B cell (primary cell): Measurements from ENCODE around the gene CTTN. TPM values are rescaled to one million over a fixed set of nuclear protein-coding genes. Genes with fewer than 3 reads are reported as not detected.

Source experiments
- ATAC-seq: fragments of 200-7000 bp; cut with Tn5 transposase; one replicate; pipeline ENCODE4 v1.10.0; 2021; ENCODE audit warnings: low read depth, mild to moderate bottlenecking, moderate number of reproducible peaks, moderate library complexity
- CTCF ChIA-PET: fragments of 350-600 bp; sonication (Branson Sonifier 250); formaldehyde crosslinking; loops from one replicate; lab custom pipeline; 2021; ENCODE audit warnings: antibody characterized with exemption, inconsistent platforms; lab: Charles Lee
- POLR2A ChIA-PET: fragments of 350-600 bp; sonication (Branson Sonifier 250); formaldehyde crosslinking; loops from one replicate; lab custom pipeline; 2021; ENCODE audit warnings: antibody characterized with exemption; lab: Charles Lee
- DNase-seq: peaks from one replicate; pipeline ENCODE4 v3.0.0; 2013
- H2AFZ ChIP-seq: 2 replicates; pipeline ENCODE4 v1.6.1; 2012; ENCODE audit warnings: mild to moderate bottlenecking, low read depth, low read length; ENCODE audit not compliant: insufficient read depth, poor library complexity, severe bottlenecking
- H3K27ac ChIP-seq, 2 donors: 1 replicate in 1 of 2; 2 replicates in 1 of 2; pipeline ENCODE4 v1.5.1; 2012 to 2013; ENCODE audit warnings: low read length in 2 of 2, mild to moderate bottlenecking in 2 of 2, moderate library complexity in 1 of 2
- H3K27me3 ChIP-seq, 4 experiments: fragments of 200-600 bp in 1 of 4; sonication (generic) in 1 of 4; replicated peaks in 1 of 4; 1 replicate in 2 of 4; 2 replicates in 2 of 4; pipeline versions ENCODE4 v1.6.1 to v1.7.0; 2013 to 2016; ENCODE audit warnings: low read length in 3 of 4, mild to moderate bottlenecking in 2 of 4, mixed read lengths in 1 of 4, moderate library complexity in 1 of 4; ENCODE audit not compliant: insufficient read depth in 4 of 4, control insufficient read depth in 3 of 4; ENCODE audit errors: control extremely low read depth in 1 of 4
- H3K36me3 ChIP-seq, 2 experiments: replicated peaks in 1 of 2; 1 replicate in 1 of 2; 2 replicates in 1 of 2; pipeline versions ENCODE4 v1.6.1 to v1.7.1; 2013; ENCODE audit warnings: low read length in 1 of 2; ENCODE audit not compliant: insufficient read depth in 2 of 2, control insufficient read depth in 1 of 2; ENCODE audit errors: control extremely low read depth in 1 of 2, extremely low read depth in 1 of 2
- H3K4me1 ChIP-seq, 2 donors: fragments of 200-600 bp in 1 of 2; sonication (generic) in 1 of 2; 1 replicate in 1 of 2; 2 replicates in 1 of 2; pipeline versions ENCODE4 v1.5.1 to v1.6.1; 2013 to 2017; ENCODE audit warnings: low read length in 2 of 2; ENCODE audit not compliant: control insufficient read depth in 2 of 2, insufficient read depth in 2 of 2
- H3K4me2 ChIP-seq: replicated peaks from 2 replicates; pipeline ENCODE3; 2012; ENCODE audit warnings: mild to moderate bottlenecking, low read depth, low read length; ENCODE audit not compliant: poor library complexity, severe bottlenecking
- H3K4me3 ChIP-seq, 5 experiments: fragments of 200-600 bp in 1 of 5; sonication (generic) in 1 of 5; 1 replicate in 3 of 5; 2 replicates in 2 of 5; pipeline versions ENCODE4 v1.5.1 to v1.7.0; 2011 to 2016; ENCODE audit warnings: low read length in 4 of 5, mild to moderate bottlenecking in 4 of 5, low read depth in 2 of 5, control low read depth in 1 of 5, moderate library complexity in 1 of 5; ENCODE audit not compliant: insufficient read depth in 1 of 5; ENCODE audit errors: control extremely low read depth in 1 of 5, extremely low read depth in 1 of 5
- H3K79me2 ChIP-seq: fragments of 200-600 bp; sonication (generic); one replicate; pipeline ENCODE4 v1.6.0; 2016; ENCODE audit warnings: low read length; ENCODE audit not compliant: control insufficient read depth, insufficient read depth
- H3K9ac ChIP-seq: fragments of 200-600 bp; sonication (generic); 2 replicates; pipeline ENCODE4 v1.6.1; 2017; ENCODE audit warnings: mild to moderate bottlenecking, low read length, moderate library complexity
- H3K9me3 ChIP-seq, 3 donors: one replicate each; pipeline versions ENCODE4 v1.6.1 to v1.7.1; 2013; ENCODE audit warnings: low read length in 2 of 3; ENCODE audit not compliant: control insufficient read depth in 2 of 3, insufficient read depth in 1 of 3; ENCODE audit errors: control extremely low read depth in 1 of 3
- H4K20me1 ChIP-seq: 2 replicates; pipeline ENCODE4 v1.6.0; 2012; ENCODE audit warnings: mild to moderate bottlenecking, low read length; ENCODE audit not compliant: insufficient read depth, control insufficient read depth, poor library complexity, severe bottlenecking
- H3K27ac Mint-ChIP-seq: one replicate; pipeline ENCODE4 v1.8.0; 2021; ENCODE audit warnings: mixed read lengths
- H3K27me3 Mint-ChIP-seq: one replicate; pipeline ENCODE4 v1.8.0; 2021; ENCODE audit warnings: mixed read lengths
- H3K4me1 Mint-ChIP-seq: one replicate; pipeline ENCODE4 v1.8.0; 2021; ENCODE audit warnings: mixed read lengths
- H3K4me3 Mint-ChIP-seq: one replicate; pipeline ENCODE4 v1.8.0; 2021; ENCODE audit warnings: mixed read lengths
- H3K9me3 Mint-ChIP-seq: one replicate; pipeline ENCODE4 v1.8.0; 2022; ENCODE audit warnings: mixed read lengths; ENCODE audit not compliant: insufficient read depth
- EZH2 ChIP-seq: IDR thresholded peaks from 2 replicates; pipeline ENCODE4 v1.6.1; 2012; ENCODE audit warnings: borderline replicate concordance, low read depth, mild to moderate bottlenecking, moderate library complexity, low read length; ENCODE audit not compliant: insufficient read depth, poor library complexity, severe bottlenecking
- WGBS: methylation state at CpG from one replicate; pipeline ENCODE4 v1.1.5; 2013; ENCODE audit warnings: missing lambda C conversion rate; ENCODE audit not compliant: insufficient coverage; 5-methylcytosine and 5-hydroxymethylcytosine counted together
- intact Hi-C: fragments of 100-400 bp; cut with micrococcal nuclease; formaldehyde crosslinking; loops from one replicate; pipeline ENCODE4 v1.10.0; 2022
- polyA plus RNA-seq: library from polyadenylated mRNA; depleted of rRNA; stranded (reverse); fragments of >200 nt; gene quantifications from 2 replicates; pipeline ENCODE4 v1.2.3, GENCODE V29; 2012
- total RNA-seq, 2 donors: library from RNA; stranded (reverse); fragments of 120-200 nt in 1 of 2; gene quantifications; 1 replicate in 1 of 2; 2 replicates in 1 of 2; pipeline versions ENCODE4 v1.2.3 to v1.2.4, GENCODE V29; 2013 to 2022
- TF ChIP-seq, protein P1 (sequence below): fragments of 200-600 bp; IDR thresholded peaks from one replicate; pipeline ENCODE4 v1.8.0; 2022; ENCODE audit warnings: antibody characterized with exemption, mild to moderate bottlenecking

CTTN gene
- total and polyA plus RNA-seq, 2 donors (not counting 1 experiment from before 2014, with no cell fraction given): 0.34 TPM; not detected in 1

- intact Hi-C loops: no loop called here
These were observed 75.0 kb downstream of the CTTN start for GRCh38 chr11:70473186-70473872.

More at GRCh38 chr11:70473186-70473872, 75.0 kb downstream of the CTTN start:
- no peaks in the 10 kb centered on the region for H3K79me2 ChIP-seq
- H3K27me3 ChIP-seq: no peaks in the 10 kb centered on the region
- POLR2A ChIA-PET: no interaction called here
- 96% methylated on average over 22 of the region's 22 CpGs for WGBS
- DNase-seq (no peak), ATAC-seq (no peak)
- H3K4me2 ChIP-seq: no peak overlapping the region
- TF ChIP-seq, protein P1, sequence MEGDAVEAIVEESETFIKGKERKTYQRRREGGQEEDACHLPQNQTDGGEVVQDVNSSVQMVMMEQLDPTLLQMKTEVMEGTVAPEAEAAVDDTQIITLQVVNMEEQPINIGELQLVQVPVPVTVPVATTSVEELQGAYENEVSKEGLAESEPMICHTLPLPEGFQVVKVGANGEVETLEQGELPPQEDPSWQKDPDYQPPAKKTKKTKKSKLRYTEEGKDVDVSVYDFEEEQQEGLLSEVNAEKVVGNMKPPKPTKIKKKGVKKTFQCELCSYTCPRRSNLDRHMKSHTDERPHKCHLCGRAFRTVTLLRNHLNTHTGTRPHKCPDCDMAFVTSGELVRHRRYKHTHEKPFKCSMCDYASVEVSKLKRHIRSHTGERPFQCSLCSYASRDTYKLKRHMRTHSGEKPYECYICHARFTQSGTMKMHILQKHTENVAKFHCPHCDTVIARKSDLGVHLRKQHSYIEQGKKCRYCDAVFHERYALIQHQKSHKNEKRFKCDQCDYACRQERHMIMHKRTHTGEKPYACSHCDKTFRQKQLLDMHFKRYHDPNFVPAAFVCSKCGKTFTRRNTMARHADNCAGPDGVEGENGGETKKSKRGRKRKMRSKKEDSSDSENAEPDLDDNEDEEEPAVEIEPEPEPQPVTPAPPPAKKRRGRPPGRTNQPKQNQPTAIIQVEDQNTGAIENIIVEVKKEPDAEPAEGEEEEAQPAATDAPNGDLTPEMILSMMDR: no peak
- TF ChIP-seq EZH2: no peak
- CTCF ChIA-PET: interaction anchor here (0.6 kb wide), 1 partner anchor 316 kb away, joined by 3 read pairs; no protein-coding TSS in a partner anchor
- H2AFZ ChIP-seq: no peak overlapping the region
- no peaks in the 10 kb centered on the region for H4K20me1 ChIP-seq
- peaks cover 0 to 5% of the 10 kb centered on the region in 2 donors for H3K4me1 ChIP-seq
- no peaks in the 10 kb centered on the region for H3K9me3 ChIP-seq
- H3K4me3 ChIP-seq: no peak overlapping the region
- no peak overlapping the region for H3K9ac ChIP-seq
- H3K4me3 Mint-ChIP-seq: no peak overlapping the region
- H3K9me3 Mint-ChIP-seq: no peaks in the 10 kb centered on the region
- no peak overlapping the region for H3K27ac ChIP-seq
- peaks cover 20% of the 10 kb centered on the region for H3K27me3 Mint-ChIP-seq
- no peak overlapping the region for H3K27ac Mint-ChIP-seq
- H3K4me1 Mint-ChIP-seq: peaks cover 11% of the 10 kb centered on the region
- H3K36me3 ChIP-seq: no peaks in the 10 kb centered on the region
